Memory B cell (primary cell): ENCODE data around the gene AGR2.
A peak's percentile ranks its signal among the peaks of the same experiment; 100 is the strongest.

ENCODE experiments used
- ATAC-seq: fragments of 150-1000 bp; cut with Tn5 transposase; 2 replicates; pipeline ENCODE4 v1.10.0; 2021; ENCODE audit warnings: low read depth, mild to moderate bottlenecking, moderate library complexity
- DNase-seq, 2 donors: peaks; one replicate each; pipeline ENCODE4 v3.0.0; 2022; ENCODE audit warnings: low spot score in 2 of 2
- H3K27ac Mint-ChIP-seq: one replicate; pipeline ENCODE4 v1.8.0; 2022; ENCODE audit warnings: mild to moderate bottlenecking, moderate library complexity, mixed read lengths
- H3K27me3 Mint-ChIP-seq: one replicate; pipeline ENCODE4 v1.8.0; 2022; ENCODE audit warnings: mixed read lengths
- H3K36me3 Mint-ChIP-seq: one replicate; pipeline ENCODE4 v1.8.0; 2022; ENCODE audit warnings: mild to moderate bottlenecking, mixed read lengths
- H3K4me1 Mint-ChIP-seq: one replicate; pipeline ENCODE4 v1.8.0; 2022; ENCODE audit warnings: mixed read lengths
- H3K4me3 Mint-ChIP-seq: one replicate; pipeline ENCODE4 v1.8.0; 2022; ENCODE audit warnings: mild to moderate bottlenecking, moderate library complexity, mixed read lengths
- H3K9me3 Mint-ChIP-seq: one replicate; pipeline ENCODE4 v1.8.0; 2022; ENCODE audit warnings: mixed read lengths

Gene AGR2

GRCh38 chr7:16803125-16803524, 1.7 kb downstream of the AGR2 start:
- no peaks in the 10 kb centered on the region for H3K36me3 Mint-ChIP-seq
- H3K9me3 Mint-ChIP-seq: no peaks in the 10 kb centered on the region
- no peak for ATAC-seq
- H3K4me3 Mint-ChIP-seq: no peak overlapping the region
- no peak overlapping the region for H3K27ac Mint-ChIP-seq
- H3K4me1 Mint-ChIP-seq: no peaks in the 10 kb centered on the region
- H3K27me3 Mint-ChIP-seq: peaks cover 4% of the 10 kb centered on the region
- DNase-seq: no peak

- H3K36me3 Mint-ChIP-seq: no peaks in the 10 kb centered on the region
- peaks cover 2% of the 10 kb centered on the region for H3K27me3 Mint-ChIP-seq
- ATAC-seq: no peak
- no peaks in the 10 kb centered on the region for H3K4me1 Mint-ChIP-seq
- no peak overlapping the region for H3K4me3 Mint-ChIP-seq
- no peak for DNase-seq
- no peaks in the 10 kb centered on the region for H3K9me3 Mint-ChIP-seq
- no peak overlapping the region for H3K27ac Mint-ChIP-seq
Measured at GRCh38 chr7:16801579-16801978, 3.2 kb downstream of the AGR2 start.

GRCh38 chr7:16801111-16801542, 3.7 kb downstream of the AGR2 start:
- Mint-ChIP-seq H3K4me1 (no peaks in the 10 kb centered on the region), H3K36me3 (no peaks in the 10 kb centered on the region), H3K9me3 (no peaks in the 10 kb centered on the region), H3K4me3 (no peak overlapping the region), H3K27ac (no peak overlapping the region), H3K27me3 (peaks cover 2% of the 10 kb centered on the region)
- ATAC-seq (peak; percentile 51), DNase-seq (no peak)

GRCh38 chr7:16795624-16796023, 9.2 kb downstream of the AGR2 start:
- no peaks in the 10 kb centered on the region for H3K27me3 Mint-ChIP-seq
- H3K27ac Mint-ChIP-seq: no peak overlapping the region
- ATAC-seq: no peak
- no peaks in the 10 kb centered on the region for H3K36me3 Mint-ChIP-seq
- H3K4me1 Mint-ChIP-seq: no peaks in the 10 kb centered on the region
- no peaks in the 10 kb centered on the region for H3K9me3 Mint-ChIP-seq
- DNase-seq: no peak
- H3K4me3 Mint-ChIP-seq: no peak overlapping the region

- no peak for ATAC-seq
- Mint-ChIP-seq H3K4me3 (no peak overlapping the region), H3K27ac (no peak overlapping the region), H3K36me3 (no peaks in the 10 kb centered on the region), H3K27me3 (no peaks in the 10 kb centered on the region), H3K4me1 (no peaks in the 10 kb centered on the region), H3K9me3 (no peaks in the 10 kb centered on the region)
- no peak for DNase-seq
Measured at GRCh38 chr7:16794986-16795385, 9.8 kb downstream of the AGR2 start.

- no peaks in the 10 kb centered on the region for H3K9me3 Mint-ChIP-seq
- H3K4me1 Mint-ChIP-seq: no peaks in the 10 kb centered on the region
- DNase-seq: no peak
- H3K4me3 Mint-ChIP-seq: no peak overlapping the region
- ATAC-seq: no peak
- peaks cover 4% of the 10 kb centered on the region for H3K36me3 Mint-ChIP-seq
- H3K27me3 Mint-ChIP-seq: no peaks in the 10 kb centered on the region
- no peak overlapping the region for H3K27ac Mint-ChIP-seq
Measured at GRCh38 chr7:16791905-16792698, 12.7 kb downstream of the AGR2 start.

- Mint-ChIP-seq H3K9me3 (no peaks in the 10 kb centered on the region), H3K27ac (no peak overlapping the region), H3K27me3 (no peaks in the 10 kb centered on the region), H3K4me3 (no peak overlapping the region), H3K4me1 (no peaks in the 10 kb centered on the region), H3K36me3 (peaks cover 4% of the 10 kb centered on the region)
- no peak for ATAC-seq
- no peak for DNase-seq
Measured at GRCh38 chr7:16791071-16791470, 13.7 kb downstream of the AGR2 start.

- ATAC-seq (no peak), DNase-seq (no peak)
- Mint-ChIP-seq H3K4me1 (no peaks in the 10 kb centered on the region), H3K9me3 (no peaks in the 10 kb centered on the region), H3K27ac (no peak overlapping the region), H3K27me3 (no peaks in the 10 kb centered on the region), H3K36me3 (peaks cover 15% of the 10 kb centered on the region), H3K4me3 (no peak overlapping the region)
Measured at GRCh38 chr7:16787127-16787526, 17.7 kb downstream of the AGR2 start.

- ATAC-seq (no peak), DNase-seq (no peak)
- no peaks in the 10 kb centered on the region for H3K4me1 Mint-ChIP-seq
- H3K4me3 Mint-ChIP-seq: no peak overlapping the region
- no peaks in the 10 kb centered on the region for H3K27me3 Mint-ChIP-seq
- no peak overlapping the region for H3K27ac Mint-ChIP-seq
- H3K36me3 Mint-ChIP-seq: peaks cover 15% of the 10 kb centered on the region
- H3K9me3 Mint-ChIP-seq: no peaks in the 10 kb centered on the region
Measured at GRCh38 chr7:16786257-16786656, 18.5 kb downstream of the AGR2 start.

GRCh38 chr7:16785846-16786245, 19.0 kb downstream of the AGR2 start:
- DNase-seq: no peak
- no peaks in the 10 kb centered on the region for H3K9me3 Mint-ChIP-seq
- H3K27me3 Mint-ChIP-seq: no peaks in the 10 kb centered on the region
- no peak for ATAC-seq
- H3K36me3 Mint-ChIP-seq: peaks cover 15% of the 10 kb centered on the region
- H3K4me3 Mint-ChIP-seq: no peak overlapping the region
- H3K4me1 Mint-ChIP-seq: no peaks in the 10 kb centered on the region
- H3K27ac Mint-ChIP-seq: no peak overlapping the region

GRCh38 chr7:16785321-16785720, 19.5 kb downstream of the AGR2 start:
- no peak for DNase-seq
- H3K9me3 Mint-ChIP-seq: no peaks in the 10 kb centered on the region
- no peak for ATAC-seq
- no peak overlapping the region for H3K4me3 Mint-ChIP-seq
- H3K27ac Mint-ChIP-seq: no peak overlapping the region
- no peaks in the 10 kb centered on the region for H3K27me3 Mint-ChIP-seq
- no peaks in the 10 kb centered on the region for H3K4me1 Mint-ChIP-seq
- peaks cover 15% of the 10 kb centered on the region for H3K36me3 Mint-ChIP-seq

- Mint-ChIP-seq H3K4me1 (peaks cover 10% of the 10 kb centered on the region), H3K36me3 (peaks cover 12% of the 10 kb centered on the region), H3K9me3 (no peaks in the 10 kb centered on the region), H3K4me3 (no peak overlapping the region), H3K27ac (no peak overlapping the region), H3K27me3 (no peaks in the 10 kb centered on the region)
- ATAC-seq: no peak
- DNase-seq: no peak
Measured at GRCh38 chr7:16780596-16780995, 24.2 kb downstream of the AGR2 start.

- no peaks in the 10 kb centered on the region for H3K9me3 Mint-ChIP-seq
- H3K27ac Mint-ChIP-seq: no peak overlapping the region
Measured at GRCh38 chr7:16779051-16779450, 25.7 kb downstream of the AGR2 start.

GRCh38 chr7:16778476-16778875, 26.3 kb downstream of the AGR2 start:
- Mint-ChIP-seq H3K27me3 (no peaks in the 10 kb centered on the region), H3K4me1 (peaks cover 17% of the 10 kb centered on the region), H3K27ac (no peak overlapping the region), H3K4me3 (no peak overlapping the region), H3K36me3 (peaks cover 7% of the 10 kb centered on the region), H3K9me3 (no peaks in the 10 kb centered on the region)
- ATAC-seq (no peak), DNase-seq (no peak)

More at GRCh38 chr7:16779051-16779450, 25.7 kb downstream of the AGR2 start:
- H3K27me3 Mint-ChIP-seq: no peaks in the 10 kb centered on the region
- peaks cover 10% of the 10 kb centered on the region for H3K36me3 Mint-ChIP-seq
- peaks cover 17% of the 10 kb centered on the region for H3K4me1 Mint-ChIP-seq
- H3K4me3 Mint-ChIP-seq: no peak overlapping the region
- DNase-seq: no peak
- no peak for ATAC-seq

- ATAC-seq (no peak), DNase-seq (no peak)
- no peak overlapping the region for H3K4me3 Mint-ChIP-seq
- no peaks in the 10 kb centered on the region for H3K9me3 Mint-ChIP-seq
- H3K4me1 Mint-ChIP-seq: peaks cover 27% of the 10 kb centered on the region
- H3K27ac Mint-ChIP-seq: no peak overlapping the region
- no peaks in the 10 kb centered on the region for H3K27me3 Mint-ChIP-seq
- peaks cover 4% of the 10 kb centered on the region for H3K36me3 Mint-ChIP-seq
Measured at GRCh38 chr7:16776053-16776452, 28.7 kb downstream of the AGR2 start.
